SK-N-SH treated with all-trans-retinoic acid at 6 μM for 48 hours (cell line): Measurements from ENCODE around the gene TFAM.

Experiments used
- ARNTL ChIP-seq: fragments of 450-650 bp; formaldehyde crosslinking; IDR thresholded peaks from 2 replicates; pipeline ENCODE4 v1.5.0; 2020; ENCODE audit warnings: low read depth, mild to moderate bottlenecking, moderate library complexity, borderline replicate concordance
- GLIS3 ChIP-seq: fragments of 250-450 bp; sonication (Bioruptor Pico); IDR thresholded peaks from 2 replicates; pipeline ENCODE4 v1.5.0; 2020; ENCODE audit warnings: mild to moderate bottlenecking, moderate library complexity
- SNAI2 ChIP-seq: fragments of 250-450 bp; sonication (Bioruptor Pico); IDR thresholded peaks from 2 replicates; pipeline ENCODE4 v1.5.0; 2020; ENCODE audit warnings: mild to moderate bottlenecking, moderate library complexity
- ZC3H10 ChIP-seq: fragments of 250-450 bp; sonication (Bioruptor Pico); IDR thresholded peaks from 2 replicates; pipeline ENCODE4 v1.5.1; 2021; ENCODE audit warnings: mild to moderate bottlenecking, moderate library complexity
- ZFP30 ChIP-seq: fragments of 450-650 bp; formaldehyde crosslinking; IDR thresholded peaks from 2 replicates; pipeline ENCODE4 v1.5.0; 2022; ENCODE audit warnings: mild to moderate bottlenecking, moderate library complexity
- ZNF565 ChIP-seq: fragments of 450-650 bp; formaldehyde crosslinking; conservative IDR thresholded peaks from 2 replicates; pipeline ENCODE4 v1.5.0; 2020; ENCODE audit warnings: low read depth, mild to moderate bottlenecking, moderate library complexity
- ZNF8 ChIP-seq: fragments of 450-650 bp; formaldehyde crosslinking; IDR thresholded peaks from 2 replicates; pipeline ENCODE4 v1.5.0; 2020; ENCODE audit warnings: mild to moderate bottlenecking, moderate library complexity
- TF ChIP-seq, protein P1 (sequence below): fragments of 250-450 bp; sonication (Bioruptor Pico); IDR thresholded peaks from 2 replicates; pipeline ENCODE4 v1.5.1; 2020; ENCODE audit warnings: low read depth, mild to moderate bottlenecking, moderate library complexity
- TF ChIP-seq, protein P2 (sequence below): fragments of 250-450 bp; sonication (Bioruptor Pico); IDR thresholded peaks from 2 replicates; pipeline ENCODE4 v1.8.0; 2020; ENCODE audit warnings: mild to moderate bottlenecking, moderate library complexity, borderline replicate concordance

DNA sequence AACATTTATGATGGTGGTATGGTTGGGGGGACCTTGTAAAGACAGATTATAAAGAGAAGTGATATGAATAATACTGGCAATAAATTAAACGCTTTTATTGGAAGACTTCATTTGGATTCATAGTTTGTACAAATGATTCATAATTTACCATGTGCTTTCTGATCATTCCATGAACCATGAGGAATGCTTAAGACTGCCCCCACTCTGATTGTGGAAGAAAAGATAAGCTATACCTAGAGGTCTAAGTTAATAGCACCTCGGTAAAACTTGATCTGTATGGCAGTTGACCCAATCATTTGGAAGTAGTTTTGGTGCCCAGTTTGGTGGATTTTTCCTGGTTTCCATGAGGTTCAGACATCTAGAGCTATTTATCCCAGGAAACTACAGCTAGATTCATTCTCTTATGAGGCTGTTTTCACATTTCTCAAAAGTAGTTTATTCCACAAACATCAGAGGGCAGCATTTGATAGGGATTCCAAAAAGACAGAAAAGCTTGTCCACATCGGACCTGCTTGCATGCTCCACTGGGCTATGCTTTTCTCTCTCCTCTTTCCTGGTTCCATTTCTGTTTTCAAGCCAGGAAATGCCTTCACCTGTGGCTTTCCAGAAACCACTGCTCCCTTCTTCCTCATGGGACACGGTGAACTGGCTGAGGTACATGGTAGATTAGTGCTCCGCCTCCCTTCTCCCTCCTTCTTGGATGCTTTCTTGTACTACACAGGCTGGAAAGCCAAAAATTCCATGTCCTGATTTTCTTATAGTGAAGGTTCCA is 29.2 kb downstream of the TFAM start:
- TF ChIP-seq ARNTL (CRISPR knock-in tag) (no peak), ZC3H10 (CRISPR knock-in tag) (no peak), SNAI2 (no peak), ZNF8 (no peak), ZNF565 (CRISPR knock-in tag) (no peak), GLIS3 (CRISPR knock-in tag) (no peak), ZFP30 (no peak)
- TF ChIP-seq, protein P1, sequence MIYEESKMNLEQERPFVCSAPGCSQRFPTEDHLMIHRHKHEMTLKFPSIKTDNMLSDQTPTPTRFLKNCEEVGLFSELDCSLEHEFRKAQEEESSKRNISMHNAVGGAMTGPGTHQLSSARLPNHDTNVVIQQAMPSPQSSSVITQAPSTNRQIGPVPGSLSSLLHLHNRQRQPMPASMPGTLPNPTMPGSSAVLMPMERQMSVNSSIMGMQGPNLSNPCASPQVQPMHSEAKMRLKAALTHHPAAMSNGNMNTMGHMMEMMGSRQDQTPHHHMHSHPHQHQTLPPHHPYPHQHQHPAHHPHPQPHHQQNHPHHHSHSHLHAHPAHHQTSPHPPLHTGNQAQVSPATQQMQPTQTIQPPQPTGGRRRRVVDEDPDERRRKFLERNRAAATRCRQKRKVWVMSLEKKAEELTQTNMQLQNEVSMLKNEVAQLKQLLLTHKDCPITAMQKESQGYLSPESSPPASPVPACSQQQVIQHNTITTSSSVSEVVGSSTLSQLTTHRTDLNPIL (CRISPR knock-in tag): no peak
- TF ChIP-seq, protein P2, sequence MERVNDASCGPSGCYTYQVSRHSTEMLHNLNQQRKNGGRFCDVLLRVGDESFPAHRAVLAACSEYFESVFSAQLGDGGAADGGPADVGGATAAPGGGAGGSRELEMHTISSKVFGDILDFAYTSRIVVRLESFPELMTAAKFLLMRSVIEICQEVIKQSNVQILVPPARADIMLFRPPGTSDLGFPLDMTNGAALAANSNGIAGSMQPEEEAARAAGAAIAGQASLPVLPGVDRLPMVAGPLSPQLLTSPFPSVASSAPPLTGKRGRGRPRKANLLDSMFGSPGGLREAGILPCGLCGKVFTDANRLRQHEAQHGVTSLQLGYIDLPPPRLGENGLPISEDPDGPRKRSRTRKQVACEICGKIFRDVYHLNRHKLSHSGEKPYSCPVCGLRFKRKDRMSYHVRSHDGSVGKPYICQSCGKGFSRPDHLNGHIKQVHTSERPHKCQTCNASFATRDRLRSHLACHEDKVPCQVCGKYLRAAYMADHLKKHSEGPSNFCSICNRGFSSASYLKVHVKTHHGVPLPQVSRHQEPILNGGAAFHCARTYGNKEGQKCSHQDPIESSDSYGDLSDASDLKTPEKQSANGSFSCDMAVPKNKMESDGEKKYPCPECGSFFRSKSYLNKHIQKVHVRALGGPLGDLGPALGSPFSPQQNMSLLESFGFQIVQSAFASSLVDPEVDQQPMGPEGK (CRISPR knock-in tag): no peak
